SU-DHL-6 (cell line): ENCODE measurements around the gene ALAS1.

ENCODE experiments used
- CTCF ChIP-seq: fragments of 200-600 bp; sonication (generic); IDR thresholded peaks from one replicate; pipeline ENCODE4 v1.5.1; 2017; ENCODE audit warnings: antibody characterized with exemption, mild to moderate bottlenecking, low read length, moderate library complexity; ENCODE audit not compliant: insufficient read depth, poor library complexity, severe bottlenecking
- EZH2phosphoT487 ChIP-seq: fragments of 200-600 bp; sonication (generic), shearing (Covaris generic); conservative IDR thresholded peaks from 2 replicates; pipeline ENCODE4 v1.6.1; 2018; ENCODE audit warnings: mild to moderate bottlenecking, antibody characterized with exemption, low read length, moderate library complexity, mixed read lengths

- TF ChIP-seq CTCF = no peak
- no peak for TF ChIP-seq EZH2phosphoT487
Observed at GRCh38 chr3:52200981-52201679, 3.2 kb downstream of the ALAS1 start.
